PC-9 (cell line): ENCODE results near the gene MICAL2.

Source experiments
- EZH2 ChIP-seq: fragments of 200-600 bp; sonication (generic); IDR thresholded peaks from 2 replicates; pipeline ENCODE4 v1.8.0; 2017; ENCODE audit warnings: antibody characterized with exemption, low read depth
- TF ChIP-seq, protein P1 (sequence below): fragments of 200-600 bp; sonication (generic); conservative IDR thresholded peaks from 2 replicates; pipeline ENCODE4 v1.6.1; 2017; ENCODE audit warnings: mixed run types, antibody characterized with exemption, mild to moderate bottlenecking, moderate library complexity

DNA sequence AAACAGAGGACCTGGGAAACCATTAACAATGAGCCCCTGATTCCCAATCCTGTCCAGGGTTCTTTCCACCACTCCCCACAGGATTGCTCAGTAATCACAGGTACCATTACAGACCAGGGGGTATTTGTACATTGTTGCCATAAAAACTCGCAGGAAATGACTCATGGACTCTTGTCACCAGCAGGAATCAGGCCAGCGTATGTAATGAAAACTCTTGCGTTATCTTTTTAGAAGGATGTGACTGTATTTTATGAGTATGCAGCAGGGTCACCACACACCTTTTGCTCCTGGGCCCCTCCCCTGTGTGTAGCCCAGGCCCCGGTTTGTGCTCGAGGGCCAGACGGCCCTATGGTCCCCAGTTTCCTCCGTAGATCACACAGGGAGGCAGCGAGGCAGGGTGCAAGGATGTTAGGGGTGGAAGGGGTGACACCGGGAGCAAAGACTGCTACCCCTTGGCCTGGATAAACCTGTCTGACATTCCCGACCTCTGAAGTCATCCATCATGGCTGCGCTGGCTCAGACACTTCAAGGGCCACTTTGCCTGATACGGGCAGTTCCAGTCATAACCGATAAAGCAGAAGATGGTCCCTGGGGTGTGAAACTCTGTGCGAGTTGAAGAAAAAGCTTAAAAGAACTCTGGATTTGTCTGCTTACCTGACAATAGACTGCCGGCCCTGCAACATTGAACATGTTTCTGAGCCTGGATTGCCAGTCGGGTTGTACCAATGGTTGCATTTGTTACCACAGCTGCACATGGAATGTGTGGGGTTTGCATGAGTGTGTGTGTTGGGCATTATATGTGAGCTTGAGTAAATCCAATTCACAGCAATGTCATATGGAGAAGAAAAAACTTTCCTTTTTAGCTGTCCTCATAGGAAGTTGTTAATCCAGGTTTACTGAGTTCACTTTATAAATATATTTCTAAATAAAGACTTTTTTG is 56.9 kb downstream of the MICAL2 start:
- TF ChIP-seq, protein P1, sequence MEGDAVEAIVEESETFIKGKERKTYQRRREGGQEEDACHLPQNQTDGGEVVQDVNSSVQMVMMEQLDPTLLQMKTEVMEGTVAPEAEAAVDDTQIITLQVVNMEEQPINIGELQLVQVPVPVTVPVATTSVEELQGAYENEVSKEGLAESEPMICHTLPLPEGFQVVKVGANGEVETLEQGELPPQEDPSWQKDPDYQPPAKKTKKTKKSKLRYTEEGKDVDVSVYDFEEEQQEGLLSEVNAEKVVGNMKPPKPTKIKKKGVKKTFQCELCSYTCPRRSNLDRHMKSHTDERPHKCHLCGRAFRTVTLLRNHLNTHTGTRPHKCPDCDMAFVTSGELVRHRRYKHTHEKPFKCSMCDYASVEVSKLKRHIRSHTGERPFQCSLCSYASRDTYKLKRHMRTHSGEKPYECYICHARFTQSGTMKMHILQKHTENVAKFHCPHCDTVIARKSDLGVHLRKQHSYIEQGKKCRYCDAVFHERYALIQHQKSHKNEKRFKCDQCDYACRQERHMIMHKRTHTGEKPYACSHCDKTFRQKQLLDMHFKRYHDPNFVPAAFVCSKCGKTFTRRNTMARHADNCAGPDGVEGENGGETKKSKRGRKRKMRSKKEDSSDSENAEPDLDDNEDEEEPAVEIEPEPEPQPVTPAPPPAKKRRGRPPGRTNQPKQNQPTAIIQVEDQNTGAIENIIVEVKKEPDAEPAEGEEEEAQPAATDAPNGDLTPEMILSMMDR: no peak
- no peak for TF ChIP-seq EZH2
